PC-3 (cell line): ENCODE results near the gene PHF21B. TPM values are rescaled to one million over a fixed set of nuclear protein-coding genes. Genes with fewer than 3 reads are reported as not detected.

ENCODE experiments used
- ATAC-seq: fragments of 200-7000 bp; cut with Tn5 transposase; 2 replicates; pipeline ENCODE4 v1.9.1; 2020; ENCODE audit warnings: mild to moderate bottlenecking, moderate library complexity
- BruUV-seq: library from RNA; stranded (reverse); fragments of 400-500 nt; replicated peaks from 2 replicates; lab custom pipeline; 2021; lab: Mats Ljungman, UMichigan
- CTCF ChIA-PET: fragments of 300-600 bp; sonication (Branson Sonifier 250); formaldehyde crosslinking; loops from one replicate; lab custom pipeline; 2022; ENCODE audit warnings: antibody characterized with exemption; lab: Charles Lee
- POLR2A ChIA-PET: fragments of 300-600 bp; sonication (Branson Sonifier 250); formaldehyde crosslinking; loops from one replicate; lab custom pipeline; 2022; ENCODE audit warnings: antibody characterized with exemption; ENCODE audit not compliant: unreplicated experiment; lab: Charles Lee
- DNase-seq: peaks from one replicate; pipeline ENCODE4 v3.0.0-alpha.2; 2015
- H2AFZ ChIP-seq: fragments of 300-600 bp; sonication (generic); 2 replicates; pipeline ENCODE4 v1.6.0; 2016; ENCODE audit warnings: antibody characterized with exemption, low read length
- H3F3A ChIP-seq: fragments of 300-600 bp; sonication (generic); one replicate; pipeline ENCODE4 v1.6.0; 2017; ENCODE audit warnings: antibody characterized with exemption, low read length, control low read depth, mild to moderate bottlenecking; ENCODE audit not compliant: unreplicated experiment
- H3K27ac ChIP-seq: fragments of 300-600 bp; sonication (generic); 2 replicates; pipeline ENCODE4 v1.5.1; 2016; ENCODE audit warnings: mild to moderate bottlenecking, low read length
- H3K27me3 ChIP-seq: fragments of 300-600 bp; sonication (generic); 2 replicates; pipeline ENCODE4 v1.6.1; 2016; ENCODE audit warnings: low read length, mixed read lengths
- H3K36me3 ChIP-seq: fragments of 300-600 bp; sonication (generic); 2 replicates; pipeline ENCODE4 v1.6.1; 2016; ENCODE audit warnings: low read depth, mixed run types, low read length, mixed read lengths
- H3K4me1 ChIP-seq: fragments of 300-600 bp; sonication (generic); 2 replicates; pipeline ENCODE4 v1.5.1; 2016; ENCODE audit warnings: low read length; ENCODE audit not compliant: insufficient read depth
- H3K4me2 ChIP-seq: fragments of 300-600 bp; sonication (generic); 2 replicates; pipeline ENCODE4 v1.6.0; 2016; ENCODE audit warnings: low read length
- H3K4me3 ChIP-seq: fragments of 300-600 bp; sonication (generic); 2 replicates; pipeline ENCODE4 v1.5.1; 2016; ENCODE audit warnings: mild to moderate bottlenecking, low read length, mixed read lengths
- H3K79me2 ChIP-seq: fragments of 300-600 bp; sonication (generic); 2 replicates; pipeline ENCODE4 v1.6.1; 2017; ENCODE audit warnings: low read length, mixed read lengths
- H3K9ac ChIP-seq: fragments of 300-600 bp; sonication (generic); 2 replicates; pipeline ENCODE4 v1.6.0; 2016; ENCODE audit warnings: mild to moderate bottlenecking, low read length
- H3K9me2 ChIP-seq: fragments of 300-600 bp; sonication (generic); replicated peaks from 2 replicates; pipeline ENCODE4 v1.6.1; 2016; ENCODE audit warnings: mixed run types, low read length, mixed read lengths
- H3K9me3 ChIP-seq: fragments of 300-600 bp; sonication (generic); 2 replicates; pipeline ENCODE4 v1.6.1; 2016; ENCODE audit warnings: low read length, mixed read lengths
- H4K20me1 ChIP-seq: fragments of 300-600 bp; sonication (generic); 2 replicates; pipeline ENCODE4 v1.6.1; 2016; ENCODE audit warnings: low read length, mixed read lengths
- CTCF ChIP-seq: fragments of 300-600 bp; sonication (generic); conservative IDR thresholded peaks from 2 replicates; pipeline ENCODE4 v1.5.1; 2017; ENCODE audit warnings: antibody characterized with exemption, low read depth, mild to moderate bottlenecking, low read length
- EZH2 ChIP-seq: fragments of 300-600 bp; sonication (generic); IDR thresholded peaks from one replicate; pipeline ENCODE4 v1.6.1; 2017; ENCODE audit warnings: antibody characterized with exemption, mild to moderate bottlenecking, low read length; ENCODE audit not compliant: unreplicated experiment
- EZH2phosphoT487 ChIP-seq: fragments of 300-600 bp; sonication (generic); IDR thresholded peaks from 2 replicates; pipeline ENCODE4 v1.6.1; 2018; ENCODE audit warnings: mild to moderate bottlenecking, antibody characterized with exemption, low read length, borderline replicate concordance
- intact Hi-C: fragments of 100-400 bp; cut with micrococcal nuclease; formaldehyde crosslinking; loops from 2 replicates; pipeline ENCODE4 v1.9.0; 2023
- total RNA-seq: library from RNA; depleted of rRNA; stranded (reverse); fragments of >200 nt; gene quantifications from 2 replicates; pipeline ENCODE4 v1.2.3, GENCODE V29; 2014

Gene PHF21B
- total RNA-seq, 1 experiment from 2014 or later: not detected

DNA sequence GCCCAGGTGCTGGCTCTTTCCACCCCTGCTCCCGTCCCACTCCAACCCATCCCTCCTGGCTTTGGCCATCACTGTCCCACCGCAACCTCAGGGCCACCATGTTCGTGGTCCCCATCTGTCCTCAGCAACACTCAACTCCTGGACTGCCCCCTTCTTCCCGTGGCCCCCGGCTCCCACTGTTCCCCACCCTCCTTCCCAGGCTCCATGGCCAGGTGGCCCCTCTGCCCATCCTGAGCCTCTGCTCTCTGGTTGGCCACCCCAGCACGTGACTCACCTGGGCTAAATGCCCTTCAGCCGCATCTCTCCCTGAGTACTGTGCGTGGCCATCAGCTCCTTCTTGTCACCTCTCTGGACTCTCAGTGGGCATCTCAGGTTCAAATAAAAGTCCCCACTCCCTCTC lies 41.6 kb upstream of the PHF21B start:
- H3K9me3 ChIP-seq: no peaks in the 10 kb centered on the region
- H3K4me1 ChIP-seq: no peaks in the 10 kb centered on the region
- H3K27me3 ChIP-seq: peaks cover 71% of the 10 kb centered on the region
- TF ChIP-seq EZH2phosphoT487 (no peak), EZH2 (no peak), CTCF (no peak)
- no peaks in the 10 kb centered on the region for H3K36me3 ChIP-seq
- no peak overlapping the region for H3K4me2 ChIP-seq
- H3K9ac ChIP-seq: no peak overlapping the region
- no peaks in the 10 kb centered on the region for H3K79me2 ChIP-seq
- ChIA-PET CTCF (no interaction called here), POLR2A (no interaction called here)
- no peak overlapping the region for H3K4me3 ChIP-seq
- BruUV-seq: no TSS peak
- no peak overlapping the region for H3K27ac ChIP-seq
- no peak for ATAC-seq
- H2AFZ ChIP-seq: no peak overlapping the region
- no peaks in the 10 kb centered on the region for H3F3A ChIP-seq
- no peak for DNase-seq
- intact Hi-C loops: no loop called here
- no peaks in the 10 kb centered on the region for H4K20me1 ChIP-seq
- no peaks in the 10 kb centered on the region for H3K9me2 ChIP-seq

- Histone ChIP-seq H2AFZ (no peak overlapping the region), H4K20me1 (no peaks in the 10 kb centered on the region), H3K79me2 (no peaks in the 10 kb centered on the region), H3K9me3 (no peaks in the 10 kb centered on the region), H3K36me3 (no peaks in the 10 kb centered on the region), H3K4me3 (no peak overlapping the region), H3K27ac (no peak overlapping the region), H3K4me1 (no peaks in the 10 kb centered on the region), H3K9ac (no peak overlapping the region), H3F3A (no peaks in the 10 kb centered on the region), H3K4me2 (no peak overlapping the region), H3K27me3 (peaks cover 91% of the 10 kb centered on the region), H3K9me2 (no peaks in the 10 kb centered on the region)
- ChIA-PET POLR2A (no interaction called here), CTCF (no interaction called here)
- BruUV-seq: no TSS peak
- intact Hi-C loops: no loop called here
- TF ChIP-seq EZH2 (no peak), CTCF (no peak), EZH2phosphoT487 (no peak)
- ATAC-seq: no peak
- DNase-seq: no peak
These were observed 37.5 kb upstream of the PHF21B start for GRCh38 chr22:45047260-45047659.

GRCh38 chr22:45045208-45045607 lies 35.4 kb upstream of the PHF21B start:
- POLR2A ChIA-PET: no interaction called here
- TF ChIP-seq EZH2phosphoT487 (no peak), CTCF (no peak), EZH2 (no peak)
- Histone ChIP-seq H3K36me3 (no peaks in the 10 kb centered on the region), H4K20me1 (no peaks in the 10 kb centered on the region), H3K4me1 (no peaks in the 10 kb centered on the region), H3K9ac (no peak overlapping the region), H3K4me3 (no peak overlapping the region), H3K27me3 (peaks cover 76% of the 10 kb centered on the region), H3K9me2 (no peaks in the 10 kb centered on the region), H3F3A (no peaks in the 10 kb centered on the region), H2AFZ (no peak overlapping the region), H3K4me2 (no peak overlapping the region), H3K9me3 (no peaks in the 10 kb centered on the region), H3K27ac (no peak overlapping the region), H3K79me2 (no peaks in the 10 kb centered on the region)
- ATAC-seq: no peak
- BruUV-seq: no TSS peak
- intact Hi-C loops: no loop called here
- DNase-seq: no peak
- CTCF ChIA-PET: no interaction called here
